Activated CD8-positive, alpha-beta memory T cell treated with anti-CD3 and anti-CD28 coated beads for 24 hours (primary cell): ENCODE measurements around the gene KRTAP10-9.
A peak's percentile ranks its signal among the peaks of the same experiment; 100 is the strongest.

Source experiments
- DNase-seq: peaks from one replicate; pipeline ENCODE4 v3.0.0-alpha.2; 2020

The KRTAP10-9 gene

DNA sequence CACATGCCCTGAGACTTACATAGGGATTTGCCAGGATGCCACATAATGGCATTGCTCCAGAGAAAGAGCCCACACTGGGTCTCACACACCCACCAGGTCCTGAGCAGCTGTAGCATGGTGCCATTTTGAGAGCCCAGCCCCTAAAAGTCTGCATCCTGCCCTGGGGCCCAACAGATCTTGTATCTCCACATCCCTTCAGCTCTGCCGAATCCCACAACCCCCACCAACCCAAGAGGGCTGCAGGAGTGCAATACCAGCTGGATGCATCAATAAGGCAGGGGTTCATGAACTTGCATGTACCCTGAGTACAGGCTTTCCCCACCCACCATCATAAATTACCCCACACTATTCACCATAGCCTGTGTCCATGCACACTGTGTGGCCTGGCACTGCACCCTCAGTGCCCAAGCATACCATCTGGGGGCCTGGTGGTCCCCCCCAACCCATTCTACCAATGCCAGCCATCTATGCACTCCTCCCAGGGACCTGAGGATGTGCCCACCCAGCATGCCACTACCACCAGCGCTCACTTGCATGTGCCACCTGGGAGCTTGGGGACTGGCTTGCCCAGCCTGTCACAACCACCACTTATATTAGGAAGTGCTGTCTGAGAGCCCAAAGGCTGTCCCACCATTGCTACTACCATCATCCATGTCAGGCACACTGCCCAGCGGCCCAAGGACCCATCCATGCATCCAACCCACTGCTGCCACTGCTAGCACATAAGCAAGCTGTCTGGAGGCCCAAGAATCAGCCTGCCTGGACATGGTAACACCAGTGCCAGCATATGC is 43.9 kb downstream of the KRTAP10-9 start:
- peak; percentile 28 for DNase-seq

GRCh38 chr21:44671911-44672310 is 45.0 kb downstream of the KRTAP10-9 start:
- DNase-seq, result no peak

DNA sequence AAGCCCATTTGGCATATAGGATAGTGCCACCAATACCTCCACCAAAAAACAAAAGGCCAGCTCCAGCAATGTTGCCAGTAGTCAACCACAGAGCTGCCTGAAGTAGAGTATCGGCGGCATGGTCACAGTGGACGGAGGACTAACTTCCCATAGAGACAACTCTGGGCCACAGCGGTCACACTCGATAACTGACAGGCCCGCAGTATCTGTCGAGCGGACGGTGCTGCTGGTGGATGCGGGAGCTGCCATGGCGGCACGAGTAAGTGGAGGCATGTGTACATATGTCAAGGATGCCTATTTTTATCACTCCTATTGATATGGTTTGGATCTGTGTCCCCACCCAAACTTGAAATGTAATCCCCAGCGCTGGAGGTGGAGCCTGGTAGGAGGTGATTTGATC is 51.0 kb downstream of the KRTAP10-9 start:
- peak; percentile 43 for DNase-seq
